Measurements from ENCODE around the gene RDH5.

GRCh38 chr12:55762646-55763045 lies 42.5 kb downstream of the RDH5 start:
- no peak for TF ChIP-seq CTCF (IDR thresholded peaks at IDR 0.05)
- no peak for TF ChIP-seq POLR2A (IDR thresholded peaks at IDR 0.05; ENCODE audit: low read depth)
- no peak for TF ChIP-seq POLR2AphosphoS5 (IDR thresholded peaks at IDR 0.05)
